H1 (cell line): ENCODE results near the gene RPS6KA2. TPM values are rescaled to one million over a fixed set of nuclear protein-coding genes. Genes with fewer than 3 reads are reported as not detected.

ENCODE experiments used
- CTCF ChIA-PET: fragments of 300-600 bp; sonication (Branson Sonifier 250); formaldehyde crosslinking; loops from one replicate; lab custom pipeline; 2021; ENCODE audit not compliant: partially characterized antibody; lab: Charles Lee
- POLR2A ChIA-PET: fragments of 300-600 bp; sonication (Branson Sonifier 250); formaldehyde crosslinking; loops from one replicate; lab custom pipeline; 2021; ENCODE audit warnings: inconsistent platforms; ENCODE audit not compliant: partially characterized antibody; lab: Charles Lee
- DNase-seq, 2 experiments: peaks; one replicate each; pipeline versions ENCODE4 v3.0.0 to v3.0.0-alpha.2; 2010 to 2022; ENCODE audit warnings: low spot score in 2 of 2, low read depth in 1 of 2, mixed read lengths in 1 of 2
- FAIRE-seq: peaks from 2 replicates; lab custom pipeline; 2011; peaks lifted over from hg19 to GRCh38; lab: Jason Lieb, UNC
- H2AFZ ChIP-seq: 2 replicates; pipeline ENCODE4 v1.8.1; 2012; ENCODE audit warnings: low read length, inconsistent platforms
- H2AK5ac ChIP-seq: 2 replicates; pipeline ENCODE4 v1.6.1; 2013; ENCODE audit warnings: low read depth, low read length
- H2BK120ac ChIP-seq: replicated peaks from 2 replicates; pipeline ENCODE3; 2013; ENCODE audit warnings: low read depth, low read length, inconsistent platforms
- H2BK12ac ChIP-seq: 2 replicates; pipeline ENCODE4 v1.6.1; 2013; ENCODE audit warnings: low read depth, low read length
- H2BK15ac ChIP-seq: 2 replicates; pipeline ENCODE4 v1.6.1; 2013; ENCODE audit warnings: low read length
- H2BK20ac ChIP-seq: 2 replicates; pipeline ENCODE4 v1.6.1; 2013; ENCODE audit warnings: low read length
- H2BK5ac ChIP-seq: 2 replicates; pipeline ENCODE4 v1.6.1; 2013; ENCODE audit warnings: low read depth, low read length
- H3K14ac ChIP-seq: 2 replicates; pipeline ENCODE4 v1.6.1; 2013; ENCODE audit warnings: inconsistent platforms; ENCODE audit not compliant: insufficient read length
- H3K18ac ChIP-seq: 2 replicates; pipeline ENCODE4 v1.6.1; 2013; ENCODE audit warnings: low read length; ENCODE audit errors: extremely low read depth
- H3K23ac ChIP-seq: 2 replicates; pipeline ENCODE4 v1.6.1; 2013; ENCODE audit warnings: inconsistent platforms; ENCODE audit not compliant: insufficient read length
- H3K23me2 ChIP-seq: 2 replicates; pipeline ENCODE4 v1.6.1; 2013; ENCODE audit warnings: low read depth, low read length
- H3K27ac ChIP-seq: 2 replicates; pipeline ENCODE4 v1.6.1; 2011; ENCODE audit warnings: low read depth, low read length, inconsistent platforms
- H3K27me3 ChIP-seq, 4 experiments: replicated peaks in 1 of 4; 1 replicate in 1 of 4; 2 replicates in 3 of 4; pipeline versions ENCODE4 v1.6.1 to v1.8.1; 2011 to 2013; ENCODE audit warnings: low read length in 3 of 4, mild to moderate bottlenecking in 3 of 4, inconsistent platforms in 2 of 4, mixed read lengths in 2 of 4, moderate library complexity in 1 of 4; ENCODE audit not compliant: control insufficient read depth in 3 of 4, insufficient read depth in 3 of 4; ENCODE audit errors: extremely low read depth in 1 of 4
- H3K36me3 ChIP-seq, 4 experiments: 2 replicates each; pipeline versions ENCODE4 v1.6.1 to v1.8.1; 2011 to 2013; ENCODE audit warnings: mild to moderate bottlenecking in 4 of 4, low read length in 3 of 4, moderate library complexity in 2 of 4, control low read depth in 1 of 4, inconsistent platforms in 1 of 4; ENCODE audit not compliant: insufficient read depth in 4 of 4, control insufficient read depth in 2 of 4
- H3K4ac ChIP-seq: replicated peaks from 2 replicates; pipeline ENCODE3; 2013; ENCODE audit warnings: low read length, low read depth, mixed read lengths, inconsistent platforms; ENCODE audit not compliant: insufficient read length
- H3K4me1 ChIP-seq, 4 experiments: replicated peaks in 1 of 4; 1 replicate in 1 of 4; 2 replicates in 3 of 4; pipeline versions ENCODE4 v1.6.1 to v1.8.1; 2011 to 2013; ENCODE audit warnings: low read length in 3 of 4, inconsistent platforms in 2 of 4, mixed read lengths in 1 of 4; ENCODE audit not compliant: insufficient read depth in 4 of 4, control insufficient read depth in 3 of 4
- H3K4me2 ChIP-seq, 2 experiments: 2 replicates each; pipeline versions ENCODE4 v1.6.1 to v1.8.1; 2011 to 2013; ENCODE audit warnings: low read depth in 2 of 2, low read length in 2 of 2, control low read depth in 1 of 2, inconsistent platforms in 1 of 2, mild to moderate bottlenecking in 1 of 2; ENCODE audit not compliant: insufficient read depth in 1 of 2
- H3K4me3 ChIP-seq, 4 experiments: fragments of 200-600, 300-600 bp in 1 of 4; sonication (generic), shearing (Covaris generic), sonication (Bioruptor Twin) in 1 of 4; 2 replicates each; pipeline versions ENCODE4 v1.5.1 to v1.8.1; 2011 to 2016; ENCODE audit warnings: low read length in 4 of 4, low read depth in 3 of 4, control low read depth in 2 of 4, inconsistent platforms in 2 of 4, mild to moderate bottlenecking in 2 of 4, mixed read lengths in 1 of 4, moderate library complexity in 1 of 4; ENCODE audit not compliant: insufficient read depth in 2 of 4; ENCODE audit errors: extremely low read depth in 1 of 4
- H3K56ac ChIP-seq: replicated peaks from 2 replicates; pipeline ENCODE3; 2013; ENCODE audit warnings: low read depth, mild to moderate bottlenecking, mixed read lengths, low read length, inconsistent platforms; ENCODE audit not compliant: insufficient read length
- H3K79me1 ChIP-seq: 2 replicates; pipeline ENCODE4 v1.6.1; 2013; ENCODE audit warnings: low read depth, low read length, control low read depth
- H3K79me2 ChIP-seq, 2 experiments: 2 replicates each; pipeline versions ENCODE4 v1.6.1 to v1.8.1; 2012 to 2013; ENCODE audit warnings: low read length in 2 of 2, mild to moderate bottlenecking in 2 of 2, inconsistent platforms in 1 of 2; ENCODE audit not compliant: insufficient read depth in 2 of 2, control insufficient read depth in 1 of 2
- H3K9ac ChIP-seq, 4 experiments: replicated peaks in 1 of 4; 1 replicate in 1 of 4; 2 replicates in 3 of 4; pipeline versions ENCODE4 v1.6.1 to v1.8.1; 2011 to 2013; ENCODE audit warnings: low read depth in 3 of 4, low read length in 3 of 4, control low read depth in 2 of 4, mild to moderate bottlenecking in 2 of 4, moderate library complexity in 2 of 4, inconsistent platforms in 1 of 4; ENCODE audit errors: extremely low read depth in 1 of 4
- H3K9me3 ChIP-seq, 2 experiments: 2 replicates each; pipeline versions ENCODE4 v1.6.1 to v1.8.1; 2012 to 2013; ENCODE audit warnings: mild to moderate bottlenecking in 2 of 2, moderate library complexity in 2 of 2, control low read depth in 1 of 2, inconsistent platforms in 1 of 2, low read depth in 1 of 2, low read length in 1 of 2, mixed read lengths in 1 of 2; ENCODE audit not compliant: insufficient read depth in 2 of 2
- H4K20me1 ChIP-seq, 2 experiments: replicated peaks in 1 of 2; 2 replicates each; pipeline versions ENCODE3 to v1.8.1; 2011 to 2013; ENCODE audit warnings: inconsistent platforms in 2 of 2, low read length in 2 of 2, mild to moderate bottlenecking in 1 of 2; ENCODE audit not compliant: insufficient read depth in 2 of 2, control insufficient read depth in 1 of 2
- H4K5ac ChIP-seq: 2 replicates; pipeline ENCODE4 v1.6.1; 2013; ENCODE audit warnings: low read length, low read depth, mixed read lengths, inconsistent platforms; ENCODE audit not compliant: insufficient read length
- H4K8ac ChIP-seq: 2 replicates; pipeline ENCODE4 v1.8.0; 2013; ENCODE audit warnings: mild to moderate bottlenecking, moderate library complexity, low read length, inconsistent platforms; ENCODE audit not compliant: insufficient read depth; ENCODE audit errors: extremely low read depth
- H4K91ac ChIP-seq: replicated peaks from 2 replicates; pipeline ENCODE3; 2013; ENCODE audit warnings: low read length, mixed read lengths, inconsistent platforms; ENCODE audit not compliant: insufficient read length
- CTCF ChIP-seq, 3 experiments: IDR thresholded peaks; 1 replicate in 2 of 3; 2 replicates in 1 of 3; pipeline versions ENCODE4 v1.5.1 to v1.6.1; 2011; ENCODE audit warnings: low read length in 3 of 3, mild to moderate bottlenecking in 3 of 3, inconsistent platforms in 2 of 3, low read depth in 1 of 3, moderate library complexity in 1 of 3; ENCODE audit not compliant: insufficient read depth in 1 of 3; ENCODE audit errors: control extremely low read depth in 1 of 3
- HDAC6 ChIP-seq: IDR thresholded peaks from one replicate; pipeline ENCODE4 v1.7.1; 2012; ENCODE audit warnings: low read depth, mild to moderate bottlenecking, inconsistent platforms, low read length, moderate library complexity
- RAD21 ChIP-seq, 2 experiments: IDR thresholded peaks in 1 of 2; conservative IDR thresholded peaks in 1 of 2; 2 replicates each; pipeline ENCODE4 v1.6.1; 2011; ENCODE audit warnings: low read depth in 2 of 2, low read length in 2 of 2, improper control_type of control experiment in 1 of 2, inconsistent platforms in 1 of 2, mild to moderate bottlenecking in 1 of 2, moderate library complexity in 1 of 2
- TEAD4 ChIP-seq: IDR thresholded peaks from 2 replicates; pipeline ENCODE4 v1.6.1; 2012; ENCODE audit warnings: low read depth, low read length, inconsistent platforms, mixed read lengths
- WGBS, 2 experiments: shearing (Covaris generic) in 1 of 2; methylation state at CpG; one replicate each; pipeline versions ENCODE4 v1.1.6 to v1.1.7; 2013 to 2015; ENCODE audit warnings: low lambda C conversion rate in 2 of 2, mixed read lengths in 2 of 2, inconsistent platforms in 1 of 2, low coverage in 1 of 2, missing lambda C conversion rate in 1 of 2; ENCODE audit not compliant: insufficient replicate concordance in 2 of 2, insufficient coverage in 1 of 2, insufficient read length in 1 of 2; ENCODE audit errors: extremely low coverage in 1 of 2, missing lambda C conversion rate in 1 of 2; 5-methylcytosine and 5-hydroxymethylcytosine counted together
- polyA plus RNA-seq, 7 experiments: library from polyadenylated mRNA; depleted of rRNA in 3 of 7; stranded (reverse) in 5 of 7; unstranded in 2 of 7; fragments of >200 nt in 5 of 7; fragments of 200-250 nt in 2 of 7; gene quantifications; 1 replicate in 5 of 7; 2 replicates in 1 of 7; 4 replicates in 1 of 7; pipeline versions ENCODE4 v1.2.1 to v1.2.3, GENCODE V29; 2011 to 2013; ENCODE audit warnings: missing spikeins in 2 of 7, mixed read lengths in 2 of 7
- total RNA-seq: library from RNA; stranded (reverse); fragmentation: NEBNext Ultra II Directional; extraction: Animal tissue kit (Norgen Biotek cat#: 25700); gene quantifications from 2 replicates; pipeline ENCODE4 v1.2.1, GENCODE V29; 2021

RPS6KA2 gene
- total and polyA plus RNA-seq, 2 of the 8 experiments (the other 6 are each of a cell fraction or from before 2014, with no cell fraction given): 8.8 to 25.7 TPM

- no peak overlapping the region for H3K14ac ChIP-seq
- H3K9ac ChIP-seq: no peak overlapping the region
- WGBS, 2 experiments: 89% methylated on average over 3 of the region's 3 CpGs; no CpG with 5 or more reads in 1 of the 2 experiments
- H3K27me3 ChIP-seq: no peaks in the 10 kb centered on the region
- no peak for FAIRE-seq
- no peaks in the 10 kb centered on the region for H3K79me1 ChIP-seq
- H2AFZ ChIP-seq: no peak overlapping the region
- H3K23ac ChIP-seq: no peak overlapping the region
- no peaks in the 10 kb centered on the region; a peak in 1 of 7 replicates for H3K4me1 ChIP-seq
- peak; percentile 47 to 58; a peak in 3 of 4 replicates for TF ChIP-seq RAD21 (IDR thresholded peaks at IDR 0.05 in 1 of 2, conservative IDR thresholded peaks at IDR 0.05 in 1 of 2; ENCODE audit: low read depth in 2 of 2, low read length in 2 of 2)
- 0 out of 2 replicates have a peak, but pooled peaks have one; percentile 7 for TF ChIP-seq TEAD4
- no peak for TF ChIP-seq HDAC6
- peak in 2 of 3 experiments; percentile 34 to 35; a peak in 2 of 4 replicates for TF ChIP-seq CTCF (IDR thresholded peaks at IDR 0.05; ENCODE audit: control extremely low read depth in 1 of 3, insufficient read depth in 1 of 3, low read depth in 1 of 3, low read length in 3 of 3)
- H3K9me3 ChIP-seq: peaks cover 10 to 11% of the 10 kb centered on the region in 2 experiments
- no peak overlapping the region; the same call in 1 of the 2 replicates for H4K8ac ChIP-seq
- POLR2A ChIA-PET: interaction anchor here (0.7 kb wide), 1 partner anchor 54 kb away, joined by 3 read pairs; no protein-coding TSS in a partner anchor
- no peak overlapping the region for H4K5ac ChIP-seq
- H3K36me3 ChIP-seq: peaks cover 0 to 6% (median under 1%) of the 10 kb centered on the region in 4 experiments; a peak in 4 of 8 replicates
- H3K27ac ChIP-seq: no peak overlapping the region
- no peak overlapping the region for H3K18ac ChIP-seq
- H2BK20ac ChIP-seq: no peak overlapping the region
- no peak overlapping the region for H2BK12ac ChIP-seq
- peaks cover 0 to 2% of the 10 kb centered on the region in 2 experiments for H4K20me1 ChIP-seq
- no peak overlapping the region for H2BK5ac ChIP-seq
- H3K56ac ChIP-seq: no peak overlapping the region
- no peak overlapping the region for H4K91ac ChIP-seq
- H2AK5ac ChIP-seq: no peak overlapping the region
- H3K79me2 ChIP-seq: no peaks in the 10 kb centered on the region
- no peaks in the 10 kb centered on the region for H3K23me2 ChIP-seq
- H3K4ac ChIP-seq: no peak overlapping the region
- CTCF ChIA-PET: interaction anchor here (1.2 to 2.0 kb wide), 6 partner anchors 11 to 97 kb away, joined by 4 to 13 read pairs (median 6); no protein-coding TSS in a partner anchor
- H3K4me3 ChIP-seq: no peak overlapping the region
- DNase-seq: no peak
- no peak overlapping the region for H3K4me2 ChIP-seq
- no peak overlapping the region for H2BK120ac ChIP-seq
- no peak overlapping the region for H2BK15ac ChIP-seq
These were observed 112.9 kb downstream of the RPS6KA2 start for GRCh38 chr6:166514196-166514595.
